ENCODE measurements around the gene KRT26. TPM values are rescaled to one million over a fixed set of nuclear protein-coding genes. Genes with fewer than 3 reads are reported as not detected.

KRT26 gene
- total and polyA plus RNA-seq, 2 of the 13 experiments (the other 11 are each of a cell fraction or from before 2014, with no cell fraction given), result not detected

- Histone ChIP-seq H3K4me1 (ENCODE audit: insufficient read depth, low read length) (0 out of 2 replicates have a peak, but pooled peaks cover 8% of the 10 kb centered on the region), H3K36me3 (replicated peaks in 1 of 2; ENCODE audit: control insufficient read depth in 1 of 2, insufficient read depth in 2 of 2, low read length in 2 of 2) (no peaks in the 10 kb centered on the region), H3K4me2 (ENCODE audit: low read depth, low read length) (no peak overlapping the region), H3K27me3 (ENCODE audit: control insufficient read depth in 1 of 2, insufficient read depth in 2 of 2, low read length in 2 of 2) (peaks cover 0 to 40% of the 10 kb centered on the region in 2 experiments; a peak in 4 of 5 replicates), H3K27ac (ENCODE audit: extremely low read length, insufficient read depth, low read length) (no peak overlapping the region), H3K79me2 (ENCODE audit: insufficient read depth, low read length) (no peaks in the 10 kb centered on the region), H3K9me3 (ENCODE audit: low read length) (no peaks in the 10 kb centered on the region), H3K9ac (ENCODE audit: insufficient read depth, low read depth, low read length) (no peak overlapping the region), H2AFZ (ENCODE audit: low read length) (no peak overlapping the region), H4K20me1 (ENCODE audit: insufficient read depth, low read length) (no peaks in the 10 kb centered on the region), H3K4me3 (replicated peaks in 1 of 3; ENCODE audit: insufficient read depth in 1 of 3, low read depth in 2 of 3, low read length in 3 of 3) (no peak overlapping the region)
- in situ Hi-C loops (cut with HindIII; ENCODE audit: extremely low pct_ligation_motif_present, low pct_unique_long_range_greater_than_20kb), result no loop called here
- WGBS (ENCODE audit: low lambda C conversion rate), result 3% methylated on average over 4 of the region's 4 CpGs
- ATAC-seq (no peak), FAIRE-seq (no peak), DNase-seq (ENCODE audit: low spot score) (no peak)
- BruUV-seq (replicated peaks), result no TSS peak
- TF ChIP-seq HDAC2 (CRISPR knock-in tag; IDR thresholded peaks at IDR 0.05), result no peak
- TF ChIP-seq HOXA7 (CRISPR knock-in tag; IDR thresholded peaks at IDR 0.05), result no peak
- TF ChIP-seq MIXL1 (CRISPR knock-in tag; IDR thresholded peaks at IDR 0.05), result no peak
- TF ChIP-seq, protein P1, sequence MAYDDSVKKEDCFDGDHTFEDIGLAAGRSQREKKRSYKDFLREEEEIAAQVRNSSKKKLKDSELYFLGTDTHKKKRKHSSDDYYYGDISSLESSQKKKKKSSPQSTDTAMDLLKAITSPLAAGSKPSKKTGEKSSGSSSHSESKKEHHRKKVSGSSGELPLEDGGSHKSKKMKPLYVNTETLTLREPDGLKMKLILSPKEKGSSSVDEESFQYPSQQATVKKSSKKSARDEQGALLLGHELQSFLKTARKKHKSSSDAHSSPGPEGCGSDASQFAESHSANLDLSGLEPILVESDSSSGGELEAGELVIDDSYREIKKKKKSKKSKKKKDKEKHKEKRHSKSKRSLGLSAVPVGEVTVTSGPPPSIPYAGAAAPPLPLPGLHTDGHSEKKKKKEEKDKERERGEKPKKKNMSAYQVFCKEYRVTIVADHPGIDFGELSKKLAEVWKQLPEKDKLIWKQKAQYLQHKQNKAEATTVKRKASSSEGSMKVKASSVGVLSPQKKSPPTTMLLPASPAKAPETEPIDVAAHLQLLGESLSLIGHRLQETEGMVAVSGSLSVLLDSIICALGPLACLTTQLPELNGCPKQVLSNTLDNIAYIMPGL (CRISPR knock-in tag; IDR thresholded peaks at IDR 0.05; ENCODE audit: borderline replicate concordance in 1 of 2, low read depth in 1 of 2), result no peak
- no peak for TF ChIP-seq GRHL1 (CRISPR knock-in tag; conservative IDR thresholded peaks at IDR 0.05)
- TF ChIP-seq ISX (CRISPR knock-in tag; conservative IDR thresholded peaks at IDR 0.05), result no peak
- POLR2A ChIA-PET, result no interaction called here
- CTCF ChIA-PET (ENCODE audit: low intra/inter-chr PET ratio, low total read pairs), result no interaction called here
- intact Hi-C loops (cut with micrococcal nuclease; ENCODE audit: unreplicated experiment), result no loop called here
Measured at GRCh38 chr17:40775945-40776344, 3.9 kb upstream of the KRT26 start.
